HG02938 (cell line): ENCODE data around the gene TMEM209.
"Not testable (repeated sequence)": the region's sequence is repeated elsewhere in the genome, so short reads cannot be mapped to it uniquely, and the experiment has no call there.

ENCODE experiments used
- ATAC-seq: cut with Tn5 transposase; IDR thresholded peaks from one replicate; pipeline ENCODE4 v1.9.1; 2021; ENCODE audit warnings: mild to moderate bottlenecking, moderate library complexity; ENCODE audit not compliant: unreplicated experiment

TMEM209 gene

DNA sequence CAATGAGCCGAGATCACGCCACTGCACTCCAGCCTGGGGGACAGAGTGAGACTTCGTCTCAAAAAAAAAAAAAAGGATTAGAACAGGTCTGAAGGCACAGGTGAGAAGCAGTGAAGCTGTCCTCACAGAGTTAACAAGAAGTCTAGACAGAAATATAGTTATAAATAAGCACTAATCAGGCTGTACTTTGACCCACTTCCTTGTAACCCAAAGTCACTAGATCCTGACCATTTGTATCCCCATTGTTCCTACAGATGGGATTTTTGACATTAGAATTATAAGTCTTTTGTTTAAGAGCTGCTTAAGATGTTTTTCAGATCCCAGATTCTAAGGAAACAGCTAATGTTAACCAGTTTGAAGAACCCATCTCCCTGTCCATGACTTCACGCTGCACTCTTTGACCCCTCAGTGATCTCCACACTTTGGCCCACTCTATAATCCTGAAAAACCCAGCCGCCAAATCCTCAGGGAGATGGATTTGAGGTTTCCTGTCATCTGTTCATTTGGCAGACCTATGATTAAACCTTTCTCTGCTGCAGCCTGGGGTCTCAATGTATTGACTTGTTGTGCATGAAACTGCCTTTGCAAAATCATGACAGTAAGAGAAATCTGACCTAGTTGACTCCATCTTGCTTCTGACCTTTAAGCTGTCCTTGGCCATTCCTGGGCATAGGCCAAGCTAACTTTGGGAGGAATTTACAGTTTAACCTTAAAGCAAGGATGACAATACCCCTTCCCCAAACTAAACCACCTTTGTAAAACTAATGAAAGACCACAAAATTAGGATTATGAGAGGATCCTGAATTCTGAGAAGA, 13.8 kb upstream of the TMEM209 start:
- ATAC-seq, result no peak

DNA sequence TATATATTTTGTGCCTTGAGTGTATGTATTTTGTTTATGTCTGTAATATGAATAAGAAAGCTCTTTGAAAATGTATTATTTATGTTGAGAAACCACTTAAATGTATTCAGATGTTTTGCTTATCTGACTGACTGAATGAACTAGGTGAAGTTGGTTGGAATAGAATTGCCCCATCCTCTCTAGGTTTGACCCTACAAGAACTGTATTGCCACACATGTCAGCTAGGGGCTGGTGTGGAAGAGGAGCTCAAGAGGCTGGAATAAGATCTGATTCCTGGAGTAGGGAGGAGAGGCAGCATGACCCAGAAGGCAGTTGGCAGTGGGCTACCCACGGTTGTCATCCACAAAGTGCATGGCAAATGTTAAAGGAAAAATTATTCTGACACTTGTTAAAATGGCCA, 11.5 kb upstream of the TMEM209 start:
- ATAC-seq, result no peak

DNA sequence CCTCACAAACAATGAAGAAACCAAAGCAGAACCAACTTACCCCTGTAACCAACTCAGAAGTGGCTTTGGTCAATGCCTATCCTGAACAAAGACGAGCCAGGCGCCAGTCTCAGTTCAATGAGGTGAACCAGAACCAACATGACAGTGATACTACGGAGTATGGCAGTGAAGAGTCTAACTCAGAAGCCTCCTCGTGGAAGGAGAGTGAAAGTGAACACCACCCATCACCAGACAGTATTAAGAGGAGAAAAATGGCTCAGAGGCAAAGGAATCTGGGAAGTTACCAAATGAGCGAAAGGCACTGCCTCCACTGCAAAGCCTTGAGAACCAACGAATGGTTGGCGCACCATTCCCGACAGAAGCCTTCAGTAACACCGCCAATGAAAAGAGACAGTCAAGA, 10.8 kb upstream of the TMEM209 start:
- ATAC-seq, result no peak

DNA sequence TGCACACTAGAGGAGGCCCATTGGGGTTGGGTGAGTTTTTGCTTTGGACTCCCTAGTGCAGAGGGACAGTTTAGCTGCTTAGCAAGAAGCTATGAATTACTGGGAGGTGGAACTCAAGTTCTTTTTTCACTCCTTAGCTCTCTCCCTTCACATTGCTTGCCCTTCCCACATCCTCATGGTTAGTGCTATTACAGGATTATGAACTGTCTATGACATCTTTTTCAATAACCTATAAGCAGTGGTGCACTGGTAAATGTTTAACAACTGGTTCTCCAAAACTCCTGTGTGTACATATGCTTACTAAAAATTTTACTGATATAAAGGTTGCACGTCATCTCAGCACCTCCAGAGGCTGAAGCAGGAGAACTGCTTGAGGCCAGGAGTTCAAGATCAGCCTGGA, 8.6 kb upstream of the TMEM209 start:
- ATAC-seq, result no peak

DNA sequence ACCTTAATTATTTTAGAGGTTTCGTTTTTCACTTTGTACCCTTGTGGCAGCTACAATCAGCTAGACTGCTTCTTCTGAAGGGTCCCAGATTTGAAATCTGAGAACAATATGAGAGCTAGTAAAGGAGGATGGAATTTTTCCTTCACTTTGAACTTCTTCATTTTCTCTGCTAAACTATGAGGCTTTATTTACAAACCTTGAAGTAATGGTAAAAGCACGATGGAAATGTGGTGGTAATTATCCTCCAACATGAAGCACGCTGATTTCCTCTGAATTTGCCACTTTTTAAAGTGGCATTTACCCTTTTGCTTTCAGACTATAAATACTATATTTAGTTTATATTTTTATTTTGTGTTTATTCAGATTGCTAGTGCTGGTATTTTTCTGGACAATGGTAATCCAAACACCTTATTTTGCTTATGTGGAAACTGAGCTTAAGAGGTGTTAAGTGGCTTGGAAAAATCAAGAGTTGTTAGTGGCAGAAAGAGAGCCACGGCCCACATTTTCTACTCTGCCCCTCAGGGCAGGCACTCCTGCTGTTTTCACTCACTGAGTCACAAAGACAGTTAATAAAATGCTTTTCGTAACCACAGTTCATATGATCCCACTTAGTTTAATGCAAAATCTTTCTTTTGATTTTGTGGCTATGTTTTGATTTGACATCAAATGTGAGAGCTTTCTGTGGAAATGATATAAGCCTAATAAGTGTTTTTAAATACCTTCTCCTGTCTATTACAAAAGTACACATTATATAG, 5.2 kb upstream of the TMEM209 start:
- ATAC-seq, result no peak

DNA sequence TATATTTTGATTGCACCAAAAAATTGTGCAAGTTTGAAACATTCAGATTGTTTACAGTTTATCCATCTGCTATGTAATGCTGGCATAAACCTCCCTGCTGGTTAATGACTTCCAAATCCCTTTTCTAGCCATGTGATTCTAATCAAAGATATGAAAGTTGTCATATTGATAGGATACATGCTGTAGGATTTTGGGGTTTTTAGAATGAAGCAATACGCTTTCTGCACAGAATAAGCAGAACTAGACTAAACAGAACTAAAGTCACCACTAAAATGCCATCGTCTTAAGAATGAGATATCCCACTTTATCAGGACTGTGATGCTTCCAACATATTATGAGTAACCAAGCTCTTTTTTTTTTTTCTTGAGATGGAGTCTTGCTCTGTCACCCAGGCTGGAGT, 3.3 kb upstream of the TMEM209 start:
- no peak for ATAC-seq

DNA sequence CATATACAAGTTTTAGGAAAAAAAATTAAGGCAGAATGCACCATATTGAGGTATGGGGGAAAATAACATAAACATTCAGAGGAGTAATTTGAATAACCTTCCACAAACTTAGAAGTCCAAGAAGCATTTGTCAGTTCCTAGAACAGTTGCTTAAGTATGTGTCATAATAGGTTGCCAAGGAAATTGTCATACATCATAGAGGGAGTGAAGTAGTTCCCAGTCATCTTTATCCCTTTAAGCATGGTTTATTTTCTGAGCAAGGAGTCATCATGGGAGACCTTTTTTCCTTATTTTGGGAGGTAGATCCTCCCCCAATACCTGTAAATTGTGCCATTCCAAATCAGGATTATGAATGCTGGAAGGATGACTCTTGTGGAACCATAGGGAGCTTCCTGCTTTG, 2.4 kb upstream of the TMEM209 start, which contains the start of gene SSMEM1:
TSS of gene SSMEM1 (plus strand) at position 219 of the 400 bp plus-strand sequence. CDS start at position 270, 51 bp downstream.
- ATAC-seq, result no peak

DNA sequence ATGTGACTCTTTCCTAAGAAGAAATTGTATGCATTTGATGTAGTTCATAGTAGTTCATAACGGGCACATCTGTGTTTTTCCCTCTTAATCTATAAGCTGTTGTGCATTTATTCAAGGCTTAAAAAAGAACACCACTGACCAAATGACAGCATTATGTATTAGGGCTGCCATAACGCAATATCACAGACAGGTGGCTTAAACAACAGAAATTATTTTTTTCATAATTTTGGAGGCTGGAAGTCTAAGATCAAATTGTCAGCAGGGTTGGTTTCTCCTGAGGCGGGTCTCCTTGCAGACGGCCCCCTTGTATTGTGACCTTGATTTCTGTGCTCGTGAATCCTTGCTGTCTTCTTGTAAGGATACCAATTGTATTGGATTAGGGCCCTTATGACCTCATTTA, 1.8 kb upstream of the TMEM209 start:
- no peak for ATAC-seq

DNA sequence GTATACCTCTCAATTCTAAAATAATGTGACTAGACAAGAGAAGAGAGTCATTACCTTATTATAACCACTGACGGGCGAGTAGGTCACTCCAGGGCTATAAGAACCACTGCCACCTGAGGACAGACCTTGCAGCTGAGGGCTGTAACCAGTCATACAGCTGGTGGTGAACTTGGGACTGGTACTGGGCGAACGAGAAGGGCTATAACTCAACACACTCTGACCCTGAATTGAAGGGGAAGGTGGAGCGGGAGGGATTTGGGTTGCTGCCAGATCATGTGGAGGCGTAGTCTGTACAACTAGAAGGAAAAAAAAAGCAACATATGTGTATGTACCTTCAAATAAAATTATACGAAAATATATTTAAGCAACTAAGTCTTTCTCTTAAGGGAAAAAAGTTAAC, 3.4 kb downstream of the TMEM209 start:
- ATAC-seq, result no peak

DNA sequence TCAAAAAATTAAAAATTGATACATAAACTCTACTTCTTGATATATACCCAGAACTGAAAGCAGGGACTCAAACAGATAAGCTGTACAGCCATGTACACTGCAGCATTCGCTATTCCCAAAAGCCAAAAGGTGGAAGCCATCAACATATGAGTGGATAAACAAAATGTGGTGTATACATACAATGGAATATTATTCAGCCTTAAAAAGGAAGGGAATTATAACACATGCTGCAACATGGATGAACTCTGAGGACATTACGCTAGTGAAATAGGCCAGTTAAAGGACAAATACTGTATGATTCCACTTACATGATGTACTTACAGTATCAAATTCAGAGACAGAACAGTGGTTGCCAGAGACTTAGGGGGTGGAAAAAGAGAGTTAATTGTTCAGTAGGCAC, 8.1 kb downstream of the TMEM209 start:
- no peak for ATAC-seq

DNA sequence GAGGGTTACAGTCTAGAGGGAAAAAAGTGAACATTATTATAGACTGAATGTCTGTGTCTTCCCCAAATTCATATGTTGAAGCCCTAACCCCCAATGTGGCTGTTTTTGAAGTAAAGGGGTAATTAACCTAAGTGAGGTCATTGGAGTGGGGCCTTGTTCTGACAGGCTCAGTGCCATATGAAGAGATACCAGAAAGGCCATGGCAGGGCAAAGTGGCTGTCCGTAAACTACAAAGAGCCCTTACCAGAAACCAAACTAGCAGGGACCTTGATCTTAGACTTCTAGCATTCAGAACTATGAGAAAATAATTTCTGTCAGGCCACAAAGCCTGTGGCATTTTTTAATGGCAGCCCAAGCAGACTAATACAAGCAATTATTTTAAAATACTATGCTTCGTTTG, 8.7 kb downstream of the TMEM209 start:
- no peak for ATAC-seq

DNA sequence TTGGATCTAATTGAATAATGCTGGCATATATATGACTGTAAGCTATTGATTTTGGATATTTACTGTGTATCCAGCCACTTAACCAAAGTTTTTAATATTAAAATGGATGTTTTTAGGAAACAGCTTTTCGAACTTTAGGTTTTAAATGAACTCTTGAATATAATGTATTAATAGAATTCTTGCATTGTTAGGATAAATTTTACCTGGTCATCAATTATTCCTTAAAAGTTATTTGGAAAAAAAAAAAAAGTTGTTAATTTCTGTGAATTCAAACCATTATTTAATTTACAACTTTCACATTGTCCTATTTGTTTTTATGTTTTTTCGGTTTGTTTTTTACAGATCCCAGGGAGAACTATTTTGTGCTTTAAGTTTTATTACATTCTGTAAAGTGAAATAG, 9.8 kb downstream of the TMEM209 start:
- ATAC-seq, result no peak

DNA sequence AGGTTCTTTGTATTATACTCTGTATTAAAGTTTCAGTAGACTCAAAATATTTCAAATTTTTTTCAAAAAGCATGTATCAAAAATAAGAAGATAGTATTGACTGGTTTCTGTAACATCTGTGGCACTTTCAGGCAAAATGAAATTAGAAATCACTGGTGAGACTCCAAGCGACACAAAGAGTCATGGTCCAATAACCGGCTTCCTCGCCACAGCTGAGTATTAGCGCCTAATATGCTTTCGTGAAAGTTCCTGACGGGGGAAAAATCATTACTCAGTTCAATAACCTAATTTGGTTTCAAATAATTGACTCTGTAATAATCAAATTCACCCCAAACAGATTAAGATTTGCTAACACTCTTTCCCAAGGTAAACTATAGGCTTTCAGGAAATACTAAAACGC, 13.4 kb downstream of the TMEM209 start:
- no peak for ATAC-seq

DNA sequence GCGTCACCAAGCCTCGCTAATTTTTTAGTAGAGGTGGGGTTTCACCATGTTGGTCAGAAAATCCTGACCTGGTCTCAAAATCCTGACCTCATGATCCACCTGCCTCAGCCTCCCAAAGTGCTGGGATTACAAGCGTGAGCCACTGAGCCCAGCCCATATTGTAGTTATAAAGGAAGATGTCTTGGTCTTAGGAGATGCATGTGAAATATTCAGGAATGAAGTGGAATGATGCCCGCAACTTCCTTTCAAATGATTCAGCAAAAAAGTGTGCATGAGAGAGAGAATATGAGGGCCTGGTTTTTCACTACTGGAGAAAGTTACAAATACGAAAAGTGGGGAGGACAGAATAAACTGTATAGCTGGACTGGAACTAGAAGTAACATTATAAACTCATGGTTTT, 15.9 kb downstream of the TMEM209 start:
- no peak for ATAC-seq

DNA sequence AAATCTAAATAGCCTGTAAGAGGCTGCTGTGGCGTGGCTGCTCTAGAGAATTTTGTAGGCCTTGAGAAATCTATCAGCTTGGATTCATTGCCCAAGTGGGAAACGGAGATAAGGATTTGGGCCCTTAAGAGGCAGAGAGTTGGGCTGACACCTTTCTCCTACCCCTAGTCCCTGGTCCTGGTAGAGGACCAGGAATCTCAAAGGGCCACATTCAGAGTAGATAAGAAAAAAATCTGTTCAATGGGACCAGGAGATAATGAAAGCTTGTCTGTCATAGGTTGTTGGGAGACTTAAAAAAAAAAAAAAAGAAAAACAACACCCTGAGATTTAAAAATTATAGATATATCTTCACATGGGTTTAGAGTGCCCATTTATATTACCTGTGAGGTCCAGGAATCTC, 17.8 kb downstream of the TMEM209 start:
- no peak for ATAC-seq

DNA sequence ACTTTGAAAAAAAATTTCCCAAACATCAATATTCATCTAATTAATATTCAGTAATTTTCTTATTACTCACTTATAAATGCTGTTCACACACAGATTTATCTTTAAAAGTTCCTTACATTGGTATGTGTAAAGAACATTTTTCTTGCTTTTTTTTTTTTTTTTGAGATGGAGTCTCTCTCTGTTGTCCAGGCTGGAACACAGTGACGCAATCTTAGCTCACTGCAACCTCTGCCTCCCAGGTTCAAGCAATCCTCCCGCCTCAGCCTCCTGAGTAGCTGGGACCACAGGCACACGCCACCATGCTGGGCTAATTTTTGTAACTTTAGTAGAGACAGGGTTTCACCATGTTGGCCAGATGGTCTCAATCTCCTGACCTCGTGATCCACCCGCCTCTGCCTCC, 20.9 kb downstream of the TMEM209 start:
- ATAC-seq, result not testable (repeated sequence)

DNA sequence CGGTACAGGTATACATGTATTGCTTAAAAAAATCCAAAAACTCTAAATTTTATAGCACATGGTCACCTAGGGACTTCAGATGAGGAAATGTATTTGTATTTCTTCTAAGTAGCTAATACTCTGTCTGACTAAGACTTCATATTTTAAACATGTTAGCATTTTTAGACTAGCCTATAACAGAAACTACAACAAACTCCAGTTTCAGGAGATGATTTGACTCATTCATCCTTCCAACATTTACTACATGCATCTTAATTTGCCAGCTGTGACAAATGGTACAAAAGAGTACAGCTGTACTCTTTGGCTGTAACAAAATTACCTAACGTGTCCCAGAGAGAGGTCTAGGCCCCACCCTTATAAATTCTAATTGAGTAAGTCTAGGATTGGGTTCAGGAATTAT, 22.2 kb downstream of the TMEM209 start:
- ATAC-seq, result no peak

DNA sequence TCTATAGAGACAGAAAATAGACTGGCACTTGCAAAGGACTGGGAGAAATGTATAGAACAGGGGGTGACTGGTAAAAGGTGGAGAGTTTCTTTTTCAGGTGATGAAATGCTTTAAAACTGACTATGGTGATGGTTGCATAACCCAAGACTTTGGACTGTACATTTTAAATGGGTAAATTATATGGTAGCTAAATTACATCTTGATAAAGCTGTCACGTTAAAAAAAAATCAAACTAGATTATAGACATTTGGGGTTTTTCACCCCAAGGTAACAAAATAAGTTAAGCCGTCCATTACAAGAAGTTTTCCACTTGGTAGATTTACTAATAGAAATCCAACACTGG, 24.0 kb downstream of the TMEM209 start:
- ATAC-seq, result no peak

DNA sequence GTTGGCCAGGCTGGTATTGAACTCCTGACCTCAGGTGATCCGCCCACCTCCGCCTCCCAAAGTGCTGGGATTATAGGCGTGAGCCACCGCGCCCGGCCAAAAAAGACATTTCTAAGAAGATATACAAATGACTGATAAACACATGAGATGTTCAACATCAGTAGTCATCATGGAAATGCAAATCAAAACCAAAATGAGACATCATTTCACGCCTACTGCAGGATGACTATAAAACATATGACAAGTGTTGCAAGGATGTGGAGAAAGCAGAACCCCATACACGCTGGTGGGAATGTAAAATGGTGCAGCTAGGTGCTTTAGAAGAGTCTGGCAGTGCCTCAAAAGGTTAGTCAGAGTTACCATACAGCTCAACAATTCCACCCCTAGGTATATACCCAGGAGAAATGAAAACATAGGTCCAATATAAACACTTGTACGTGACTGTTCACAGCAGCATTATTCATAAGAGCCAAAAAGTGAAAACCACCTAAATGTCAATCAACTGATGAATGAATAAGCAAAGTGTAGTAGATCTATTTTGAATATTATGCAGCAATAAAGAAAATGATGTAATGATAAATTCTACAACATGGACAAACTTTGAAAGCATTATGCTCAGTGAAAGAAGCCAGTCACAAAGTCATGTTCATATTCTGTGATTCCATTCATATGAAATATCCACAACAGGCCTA, 24.5 kb downstream of the TMEM209 start:
- no peak for ATAC-seq

DNA sequence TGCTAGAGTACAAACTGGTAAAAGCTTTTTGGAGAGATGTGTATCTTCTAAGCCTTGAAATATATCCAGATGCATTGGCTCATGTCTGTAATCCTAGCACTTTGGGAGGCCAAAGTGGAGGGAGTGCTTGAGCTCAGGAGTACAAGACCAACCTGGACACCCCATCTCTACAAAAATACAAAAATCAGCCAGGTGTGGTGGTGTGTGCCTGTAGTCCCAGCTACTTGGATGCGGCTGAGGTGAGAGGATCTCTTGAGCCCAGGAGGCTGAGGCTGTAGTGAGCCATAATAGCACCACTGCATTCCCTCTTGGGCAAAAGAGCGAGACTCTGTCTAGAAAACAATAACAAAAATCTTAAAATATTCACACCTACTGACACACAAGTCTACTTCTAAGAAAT, 25.6 kb downstream of the TMEM209 start:
- ATAC-seq, result no peak

DNA sequence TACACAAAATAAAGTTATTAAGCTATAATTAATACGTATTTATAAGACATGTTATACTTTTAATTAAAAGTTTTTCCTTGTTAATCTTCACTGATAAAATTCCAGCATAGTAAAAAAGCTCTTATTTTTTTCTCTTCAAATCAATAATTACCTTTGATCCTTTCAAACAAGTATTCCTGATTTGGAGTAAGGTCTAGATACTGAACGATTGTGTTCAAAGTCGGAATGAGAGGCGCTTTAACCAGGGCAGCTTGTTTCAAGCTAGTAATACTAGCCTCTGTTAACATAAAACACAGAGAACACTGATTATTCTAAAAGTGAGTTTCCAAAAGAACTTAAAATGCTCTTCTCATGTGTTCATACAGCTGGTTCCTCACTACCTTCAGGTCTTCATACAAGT, 27.0 kb downstream of the TMEM209 start:
- no peak for ATAC-seq
